GDM1 (cell line): ENCODE data around the gene ASB8.

Experiments
- DNase-seq: peaks from one replicate; lab custom pipeline; 2025; lab: John Stamatoyannopoulos, UW

ASB8 gene, protein sequence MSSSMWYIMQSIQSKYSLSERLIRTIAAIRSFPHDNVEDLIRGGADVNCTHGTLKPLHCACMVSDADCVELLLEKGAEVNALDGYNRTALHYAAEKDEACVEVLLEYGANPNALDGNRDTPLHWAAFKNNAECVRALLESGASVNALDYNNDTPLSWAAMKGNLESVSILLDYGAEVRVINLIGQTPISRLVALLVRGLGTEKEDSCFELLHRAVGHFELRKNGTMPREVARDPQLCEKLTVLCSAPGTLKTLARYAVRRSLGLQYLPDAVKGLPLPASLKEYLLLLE

DNA sequence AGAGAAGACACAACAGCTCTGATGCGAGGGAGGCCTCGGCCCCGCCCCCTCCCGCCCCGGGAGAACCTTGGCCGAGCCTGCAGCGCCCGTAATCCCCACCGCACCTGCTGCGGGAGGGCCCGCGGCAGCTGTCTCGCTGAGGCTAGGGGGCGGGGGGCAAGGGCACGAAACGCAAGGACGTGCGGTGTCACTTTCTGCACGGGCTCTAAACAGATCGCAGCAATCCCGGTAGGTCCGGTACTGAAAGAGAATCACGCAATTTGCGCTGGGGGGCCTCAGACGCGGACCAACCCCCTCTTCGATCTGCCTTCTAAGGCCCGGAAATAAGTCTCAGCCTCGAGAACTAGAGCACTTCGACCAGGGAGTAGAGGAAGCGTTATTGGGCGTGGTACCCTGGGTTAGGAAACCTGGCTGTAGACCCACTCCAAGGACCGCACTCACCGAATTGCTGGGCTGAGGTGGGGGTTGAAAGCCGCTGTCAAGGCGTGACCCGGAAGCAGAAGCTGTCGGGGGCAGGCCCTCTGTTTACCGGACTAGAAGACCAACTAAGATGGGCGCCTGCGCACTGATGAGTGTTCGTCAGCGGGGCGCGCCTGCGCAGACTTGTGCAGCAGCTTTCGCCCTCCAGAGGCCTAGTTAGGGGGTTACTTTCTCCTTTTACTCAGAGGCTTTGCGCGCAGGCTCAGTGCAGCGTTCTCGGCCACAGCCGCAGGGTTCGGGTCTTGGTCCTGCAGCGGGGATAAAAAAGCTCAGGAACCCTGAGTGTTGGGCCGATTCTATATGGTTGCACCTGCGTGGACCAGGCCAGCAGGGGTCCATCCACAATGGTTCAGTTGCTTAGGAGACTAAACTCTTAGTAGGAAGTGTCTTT, at the start of gene ASB8:
ASB8 (minus strand) TSS at position 498 of the 871 bp plus-strand sequence. CDS start 4,019 bp downstream, outside the sequence.
- DNase-seq = peak; percentile 96

DNA sequence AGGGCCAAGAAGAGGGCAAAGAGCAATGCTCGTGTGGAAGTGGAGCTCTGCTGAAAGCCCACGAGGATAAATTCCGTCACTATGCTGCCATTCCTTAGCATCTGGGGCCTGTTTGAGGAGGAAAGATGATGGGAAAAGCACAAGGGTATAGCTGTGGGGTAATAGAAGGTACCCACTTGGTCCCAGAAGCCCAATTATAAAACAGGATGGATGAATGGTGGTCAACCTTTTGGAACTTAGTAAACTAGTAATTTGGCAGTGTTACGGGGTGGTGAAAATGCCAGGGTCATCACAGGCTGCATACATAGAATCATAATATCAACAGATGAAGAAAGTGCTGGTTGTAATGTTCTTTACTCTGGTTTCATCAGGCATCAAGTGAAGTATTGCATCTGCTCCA, 45.9 kb upstream of the ASB8 start, which contains the start of gene OR10AD1:
OR10AD1 (minus strand) TSS at position 101 of the 400 bp plus-strand sequence; CDS start at position 101, 0 bp downstream.
- DNase-seq = no peak

DNA sequence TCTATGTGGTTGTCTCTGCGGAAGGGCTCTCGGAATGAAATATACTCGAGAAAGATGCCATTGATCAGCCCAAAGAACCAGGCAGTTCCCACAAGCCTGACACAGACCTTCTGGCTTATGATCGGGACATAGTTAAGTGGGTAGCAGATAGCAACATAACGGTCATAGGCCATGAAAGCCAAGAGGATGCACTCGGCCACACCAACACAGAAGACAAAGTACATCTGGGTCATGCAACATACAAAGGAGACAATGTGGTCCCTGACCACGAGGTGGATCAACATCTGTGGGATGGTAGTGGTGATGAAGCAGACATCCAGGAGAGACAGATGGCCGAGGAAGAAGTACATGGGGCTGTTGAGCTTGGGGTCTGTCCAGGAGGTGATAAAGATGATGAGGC, 45.5 kb upstream of the ASB8 start:
- DNase-seq = no peak

DNA sequence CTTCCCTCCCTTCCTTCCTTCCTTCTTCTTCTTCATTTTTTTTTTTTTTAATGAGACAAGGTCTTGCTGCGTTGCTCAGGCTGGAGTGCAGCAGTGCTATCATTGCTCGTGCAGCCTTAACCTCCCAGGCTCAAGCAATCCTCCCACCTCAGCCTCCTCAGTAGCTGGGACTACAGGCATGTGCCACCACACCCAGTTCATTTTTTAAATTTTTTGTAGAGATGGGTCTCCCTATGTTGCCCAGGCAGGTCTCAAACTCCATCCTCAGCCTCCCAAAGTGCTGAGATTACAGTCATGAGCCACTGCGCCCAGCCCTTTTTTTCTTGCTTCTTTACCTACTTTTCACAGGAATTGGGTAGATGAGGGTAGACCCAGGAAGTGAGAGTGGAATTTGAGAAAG, 44.2 kb upstream of the ASB8 start:
- DNase-seq = no peak

DNA sequence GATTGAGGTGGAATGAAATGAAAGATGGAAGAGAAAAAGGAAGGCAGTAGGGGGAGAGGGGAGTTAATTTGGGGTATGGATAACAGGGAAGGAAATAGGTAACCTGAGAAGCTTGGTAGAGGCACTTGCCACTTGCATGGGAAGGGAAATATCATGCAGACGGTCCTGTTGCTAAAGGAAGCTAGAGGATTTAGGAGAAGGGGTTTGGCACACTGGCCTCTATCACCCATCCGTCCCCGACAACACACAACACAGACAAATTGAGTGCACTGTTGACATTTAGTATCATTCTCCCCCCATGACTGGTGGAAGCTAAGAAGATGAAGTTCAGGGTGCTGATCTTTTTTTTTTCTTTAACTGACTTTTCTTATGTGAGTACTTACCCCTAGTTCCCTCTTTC, 43.8 kb upstream of the ASB8 start:
- no peak for DNase-seq

DNA sequence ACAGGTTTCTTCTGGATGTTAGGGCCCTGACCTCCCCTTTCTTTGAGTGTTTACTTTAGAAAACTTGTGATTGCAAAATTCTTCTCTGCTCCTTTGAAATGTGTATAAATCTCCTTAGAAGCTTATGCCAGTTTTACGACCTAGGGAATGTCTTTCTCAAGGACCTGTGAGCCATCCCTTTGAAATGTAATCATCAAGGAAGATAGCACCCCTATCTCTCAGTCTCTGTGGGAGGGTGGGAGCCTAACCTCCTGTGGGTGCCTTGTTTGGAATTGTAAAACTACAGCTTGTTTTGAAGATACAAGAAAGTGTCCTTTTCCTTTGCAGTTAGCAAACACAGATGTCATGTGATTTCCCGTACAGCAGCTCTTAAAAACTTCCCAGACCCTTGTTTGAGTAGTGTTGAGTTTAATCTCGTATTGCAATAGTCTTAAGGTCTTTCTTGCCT, 42.5 kb upstream of the ASB8 start:
- no peak for DNase-seq

DNA sequence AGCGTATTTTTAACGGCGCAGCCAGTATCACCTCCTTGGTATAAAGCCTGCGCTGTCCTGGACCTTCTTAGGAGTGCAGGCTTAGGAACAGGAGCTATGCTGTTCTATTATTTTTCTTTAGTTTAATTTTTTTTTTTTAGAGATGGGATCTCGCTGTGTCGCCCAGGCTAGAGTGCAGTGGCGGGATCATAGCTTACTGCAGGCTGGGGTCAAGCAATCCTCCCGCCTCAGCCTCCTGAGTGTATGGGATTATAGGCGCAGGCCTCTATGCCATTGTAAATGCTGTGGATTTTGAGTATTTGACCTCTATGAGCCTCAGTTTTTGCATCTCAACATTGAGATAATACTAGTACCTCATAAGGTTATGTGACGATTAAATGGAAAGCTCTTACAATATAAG, 41.7 kb upstream of the ASB8 start:
- no peak for DNase-seq

DNA sequence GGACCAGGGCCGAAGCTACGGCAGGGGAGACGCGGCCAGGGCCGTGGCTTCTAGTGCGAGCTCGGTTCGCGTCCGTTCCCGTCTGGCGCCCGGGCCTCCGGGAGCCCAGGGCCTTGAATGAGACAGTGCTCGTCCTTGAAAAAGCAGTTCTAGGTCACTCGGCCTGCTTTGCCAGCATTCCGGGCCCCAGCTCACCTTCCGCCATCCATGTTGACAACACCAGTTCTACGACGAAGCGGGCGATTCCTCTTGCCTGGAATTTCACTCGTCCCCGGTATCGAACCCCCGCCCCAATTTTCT, 41.3 kb upstream of the ASB8 start:
- DNase-seq = no peak

DNA sequence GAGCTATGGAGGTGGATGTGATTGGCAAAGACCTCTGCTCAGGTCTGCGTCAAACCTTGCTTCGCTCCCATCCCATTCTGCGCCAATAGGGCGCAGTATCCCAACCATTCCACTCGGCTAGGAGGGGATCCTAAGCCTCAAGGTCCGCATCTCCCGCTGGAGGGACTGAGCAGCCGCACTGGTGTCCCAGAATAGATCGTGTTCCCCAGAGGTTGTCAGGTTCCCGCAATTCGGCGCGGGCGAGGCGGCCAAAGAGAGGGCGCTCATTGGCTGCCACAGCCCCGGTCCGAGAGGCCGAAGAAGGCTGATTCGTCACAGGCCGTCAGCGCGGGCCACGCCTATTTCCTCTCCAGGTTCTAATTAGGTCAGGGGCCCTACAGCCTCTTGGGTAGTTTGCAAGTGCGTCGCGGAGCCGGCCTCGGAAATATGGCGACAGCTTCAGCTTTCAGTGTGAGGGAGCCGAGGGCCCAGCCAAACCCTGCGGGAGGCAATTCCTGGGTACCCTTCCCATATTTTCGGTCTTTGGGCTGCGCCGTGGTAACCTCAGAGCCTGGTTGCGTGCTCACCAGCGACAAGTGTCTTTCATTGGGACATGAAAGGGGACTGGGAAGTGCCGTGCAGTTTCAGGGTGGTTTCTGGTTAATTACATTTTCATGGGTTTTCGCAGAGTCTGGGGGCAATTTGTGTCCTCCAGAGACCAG, 40.8 kb upstream of the ASB8 start:
- DNase-seq = peak; percentile 74

DNA sequence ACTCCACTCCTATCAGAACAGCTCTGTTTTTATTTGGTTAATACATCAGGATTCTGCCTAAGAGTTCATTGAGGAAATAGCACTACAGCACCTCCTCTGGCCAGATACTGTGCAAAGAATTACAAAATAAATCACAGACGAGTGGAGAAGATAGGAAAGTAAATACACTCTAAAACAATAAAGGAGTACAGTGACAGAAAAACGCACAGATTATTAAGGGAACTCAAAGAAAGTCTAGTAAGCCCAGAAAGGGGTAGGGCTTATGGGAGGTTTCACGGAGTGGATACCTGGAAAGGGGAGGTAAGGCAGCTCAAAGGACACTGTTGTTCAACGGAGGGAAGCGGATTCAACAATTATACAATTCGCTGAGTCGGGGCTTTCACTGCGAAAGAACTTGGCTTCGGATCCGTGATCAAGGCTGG, 40.2 kb upstream of the ASB8 start:
- DNase-seq = no peak

DNA sequence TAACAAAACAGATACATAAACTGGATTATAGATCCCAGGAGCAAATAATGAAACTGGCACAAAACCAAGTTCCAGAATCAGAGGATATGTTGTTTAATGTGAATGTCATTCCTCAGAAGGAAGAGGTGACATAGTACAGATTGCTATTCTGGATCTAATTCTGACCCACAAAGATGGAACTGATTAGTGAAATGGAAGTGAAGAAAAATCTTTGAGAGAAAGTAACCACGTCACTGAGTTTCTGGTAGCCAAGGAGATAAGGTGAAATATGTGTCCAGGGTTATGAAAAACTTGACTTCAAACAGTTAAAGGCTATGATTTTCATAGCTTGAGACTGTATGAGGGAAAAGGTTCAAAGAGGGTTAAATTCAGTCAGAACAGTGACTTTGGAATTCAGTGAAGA, 37.5 kb upstream of the ASB8 start:
- DNase-seq = no peak

DNA sequence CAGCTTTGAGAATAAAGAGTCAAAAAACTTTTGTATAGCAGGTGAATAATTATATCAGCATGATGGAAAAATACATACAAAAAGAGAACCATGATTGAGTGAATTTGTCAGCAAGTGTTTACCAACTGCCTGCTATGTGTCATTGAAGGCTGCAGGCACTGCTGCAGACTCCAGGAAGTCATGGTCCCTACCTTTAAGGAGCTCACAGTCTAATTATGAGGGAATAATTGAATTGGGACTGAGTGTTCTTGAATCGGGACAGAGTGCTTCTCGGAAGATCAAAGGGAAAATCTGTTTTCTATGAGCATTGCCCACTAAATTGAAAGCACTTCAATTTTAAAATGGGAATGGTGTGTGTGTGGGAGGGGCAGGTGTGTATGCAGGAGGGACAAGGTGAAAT, 36.3 kb upstream of the ASB8 start:
- no peak for DNase-seq

DNA sequence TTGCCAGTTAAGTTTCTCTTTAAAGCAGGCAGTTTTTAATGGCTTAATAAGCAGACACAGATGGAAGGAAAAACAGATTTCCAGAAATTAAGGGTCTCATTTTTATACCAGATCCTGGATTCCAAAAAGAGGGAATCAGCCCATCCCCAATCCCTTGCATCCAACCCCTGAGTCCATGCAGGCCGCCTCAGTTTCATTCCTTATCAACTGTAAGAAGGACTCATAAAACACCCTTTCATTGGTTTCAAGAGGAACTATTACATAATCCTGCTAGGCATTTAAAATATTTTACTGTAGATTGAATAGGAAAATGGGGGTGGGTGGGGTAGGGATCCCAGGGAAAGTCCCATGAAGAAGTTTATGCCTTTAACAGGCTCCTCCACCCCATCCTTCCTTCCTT, 35.5 kb upstream of the ASB8 start:
- no peak for DNase-seq

DNA sequence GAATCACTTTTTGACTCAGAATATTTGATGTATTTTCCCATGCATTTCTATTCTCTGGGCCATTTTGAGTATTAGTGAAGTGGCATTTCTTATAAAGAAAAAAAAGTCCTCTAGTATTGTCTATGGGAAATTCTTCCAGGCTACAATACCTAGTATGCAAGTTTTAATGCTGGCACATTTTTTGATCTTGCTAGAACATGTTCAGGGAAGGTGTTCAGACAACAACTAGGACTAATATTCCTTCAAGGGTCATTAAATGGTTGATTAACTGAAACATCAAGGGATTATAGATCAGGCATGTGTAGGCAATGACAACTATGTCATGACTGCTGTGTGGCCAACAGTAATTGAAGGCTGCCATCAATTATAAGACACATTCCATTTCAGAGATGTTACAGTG, 33.8 kb upstream of the ASB8 start:
- no peak for DNase-seq

DNA sequence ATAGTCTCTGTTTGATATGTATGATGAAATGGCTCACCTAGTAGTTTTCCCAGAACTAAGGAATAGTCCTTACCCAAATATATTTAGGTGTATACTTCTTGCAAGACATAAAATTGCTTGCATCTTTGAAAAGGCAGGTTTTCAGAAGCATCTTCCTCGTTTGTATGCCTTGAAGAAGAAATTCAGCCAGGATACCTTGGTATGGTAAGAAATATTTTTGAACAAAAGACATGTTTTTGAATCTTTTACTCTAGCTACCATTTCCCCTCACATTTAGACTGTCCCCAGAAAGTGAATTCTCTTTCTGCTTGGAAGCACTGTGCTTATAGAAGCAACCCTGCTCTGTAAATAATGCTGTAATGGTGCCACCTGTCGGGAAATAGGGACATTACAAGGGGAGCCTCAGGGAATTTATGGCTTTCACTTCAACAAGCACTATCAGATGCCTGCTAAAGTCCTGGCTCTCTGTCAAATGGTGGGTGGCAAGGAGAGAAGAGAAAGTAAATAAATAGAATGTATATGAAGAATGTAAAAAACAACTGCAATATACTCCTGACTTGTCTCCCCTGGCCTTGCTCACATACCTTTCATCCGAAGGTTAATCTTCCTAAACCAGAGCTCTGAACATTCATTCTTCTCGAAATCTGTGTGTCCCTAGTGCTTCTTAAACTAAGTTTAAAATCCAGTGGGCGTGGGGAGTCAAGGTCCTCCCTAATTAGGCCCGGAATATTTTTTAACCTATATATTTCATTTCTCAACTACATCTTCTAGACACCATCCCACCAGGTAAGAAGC, 32.2 kb upstream of the ASB8 start:
- peak; percentile 33 for DNase-seq

DNA sequence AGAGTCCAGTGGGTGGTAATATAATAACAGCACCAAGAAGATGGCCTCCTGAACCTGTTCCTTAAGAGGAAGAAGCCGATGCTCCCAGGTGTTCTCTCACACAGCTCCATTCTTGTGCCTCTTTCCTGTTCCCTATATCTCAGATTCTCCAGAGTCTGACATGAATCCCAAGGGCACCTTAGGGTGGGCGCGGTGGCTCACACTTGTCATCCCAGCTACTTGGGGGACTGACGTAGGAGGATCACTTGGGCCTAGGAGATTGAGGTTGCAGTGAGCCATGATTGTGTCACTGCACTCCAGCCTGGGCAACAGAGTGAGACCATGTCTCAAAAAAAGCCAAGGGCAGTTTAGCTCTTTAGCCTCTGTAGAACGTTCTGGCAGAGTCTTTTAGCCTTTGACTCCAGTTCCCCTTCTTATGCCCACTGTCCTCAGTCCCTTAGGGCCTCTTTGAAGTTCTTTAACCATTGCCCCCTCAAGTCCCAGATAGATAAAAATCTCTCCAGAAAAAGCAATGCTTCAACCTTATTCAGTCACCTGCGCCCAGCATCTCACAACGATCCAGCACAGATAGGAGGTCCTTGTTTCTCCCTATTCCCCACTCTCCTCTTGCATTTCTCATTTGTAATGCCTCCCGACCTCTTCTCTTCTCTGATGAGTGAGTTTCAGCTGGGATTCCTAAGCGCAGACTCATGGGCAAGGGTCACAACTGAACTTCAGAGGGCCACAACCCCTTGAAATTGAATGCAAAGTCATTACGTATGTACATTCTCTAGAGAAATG, 30.8 kb upstream of the ASB8 start:
- DNase-seq = no peak

DNA sequence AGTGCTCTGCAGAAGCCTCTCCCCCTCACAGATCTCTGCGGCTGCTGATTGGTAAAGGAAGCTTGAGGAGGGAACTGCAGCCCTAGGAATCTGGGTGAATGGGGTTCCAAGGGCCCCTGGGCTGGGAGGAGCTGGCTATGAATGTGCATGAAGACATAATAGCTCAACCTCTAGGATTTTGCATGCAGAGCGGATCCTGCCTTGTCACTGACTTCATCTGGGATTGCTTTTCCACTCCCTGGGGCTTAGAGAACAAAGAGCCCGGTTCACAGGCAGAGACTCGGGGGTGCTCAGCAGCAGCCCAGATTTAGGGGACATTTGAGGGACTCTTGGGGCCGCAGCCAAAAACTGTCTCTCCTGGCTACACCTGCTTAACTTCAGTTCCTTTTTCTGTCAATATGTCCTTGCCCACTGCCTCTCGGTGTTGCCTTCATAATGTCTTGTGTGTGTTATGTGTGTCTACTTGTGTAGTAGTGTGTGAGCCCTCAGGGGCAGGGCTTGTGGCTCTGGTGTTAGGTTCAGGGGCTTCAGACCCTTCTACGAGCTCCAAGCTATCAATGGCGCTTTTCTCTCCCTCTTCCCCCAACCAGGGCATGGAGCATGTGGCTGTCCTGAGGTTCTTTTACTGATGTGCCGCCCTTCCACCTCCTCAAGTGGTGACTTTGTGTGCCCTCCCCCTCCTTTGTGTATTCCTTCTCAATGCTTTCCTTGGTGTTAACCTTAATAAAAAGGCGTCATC, 28.0 kb upstream of the ASB8 start:
- no peak for DNase-seq

DNA sequence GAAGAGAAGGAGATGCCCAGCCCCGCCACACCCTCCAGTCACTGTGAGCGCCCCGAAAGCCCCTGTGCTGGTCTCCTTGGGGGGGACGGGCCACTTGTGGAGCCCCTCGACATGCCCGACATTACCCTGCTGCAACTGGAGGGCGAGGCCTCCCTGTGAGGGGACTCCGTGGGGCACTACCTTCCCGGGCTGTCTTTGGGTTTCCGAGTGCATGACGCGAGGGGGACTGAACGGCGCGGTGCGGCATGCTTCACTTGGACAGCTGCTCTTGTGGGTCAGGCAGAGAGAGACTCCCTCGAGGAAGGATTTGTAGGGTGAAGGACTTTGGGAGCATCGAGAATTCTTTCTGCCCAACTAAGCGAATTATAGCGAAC, 27.2 kb upstream of the ASB8 start:
- no peak for DNase-seq

DNA sequence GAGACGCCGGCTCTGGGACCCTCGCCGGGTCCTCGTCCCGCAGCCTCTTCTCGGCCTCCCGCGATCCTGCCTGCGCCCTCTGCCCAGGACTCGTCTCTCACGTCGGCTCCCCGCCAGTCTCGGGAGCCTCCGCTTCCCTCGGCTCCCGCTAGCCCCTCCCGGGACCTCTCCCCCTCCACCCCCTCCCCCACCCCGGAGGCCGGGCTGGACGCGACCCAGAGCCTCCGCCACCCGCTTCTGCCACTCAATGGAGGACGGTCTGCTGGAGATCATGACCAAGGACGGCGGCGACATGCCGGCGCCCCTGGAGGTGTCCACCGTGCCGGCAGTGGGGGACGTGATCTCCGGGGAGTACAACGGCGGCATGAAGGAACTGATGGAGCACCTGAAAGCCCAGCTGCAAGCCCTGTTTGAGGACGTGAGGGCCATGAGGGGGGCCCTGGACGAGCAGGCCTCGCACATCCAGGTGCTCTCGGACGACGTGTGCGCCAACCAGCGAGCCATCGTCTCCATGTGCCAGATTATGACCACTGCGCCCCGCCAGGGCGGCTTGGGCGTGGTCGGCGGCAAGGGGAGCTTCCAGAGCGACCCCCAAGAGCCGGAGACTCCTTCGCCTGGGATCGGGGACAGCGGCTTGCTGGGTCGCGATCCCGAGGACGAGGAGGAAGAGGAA, 26.7 kb upstream of the ASB8 start:
- no peak for DNase-seq
